Upper lobe of left lung (tissue), 4 donors: Measurements from ENCODE around the gene KCNMA1.

ENCODE experiments used
- CTCF ChIP-seq, 6 experiments: fragments of 450-650 bp in 4 of 6; fragments of 200-600 bp in 2 of 6; sonication (generic) in 2 of 6; IDR thresholded peaks; one replicate each; pipeline ENCODE4 v1.5.1; 2016 to 2019; ENCODE audit warnings: antibody characterized with exemption in 6 of 6
- POLR2A ChIP-seq, 4 donors: fragments of 450-650 bp; IDR thresholded peaks; one replicate each; pipeline ENCODE4 v1.5.1; 2016 to 2017; ENCODE audit warnings: antibody characterized with exemption in 4 of 4, mild to moderate bottlenecking in 2 of 4

- TF ChIP-seq POLR2A (IDR thresholded peaks at IDR 0.05): no peak
- TF ChIP-seq CTCF (IDR thresholded peaks at IDR 0.05): no peak
Measured at GRCh38 chr10:77104459-77104980, 533.1 kb downstream of the KCNMA1 start.
